HCEC 1CT (cell line): ENCODE measurements around the gene SMIM10.
"Not testable (repeated sequence)": the region's sequence is repeated elsewhere in the genome, so short reads cannot be mapped to it uniquely, and the experiment has no call there.

Source experiments
- DNase-seq: peaks from one replicate; pipeline ENCODE4 v3.0.0-alpha.2; 2017

SMIM10 gene

GRCh38 chrX:135015523-135016245 is 24.9 kb downstream of the SMIM10 start:
- DNase-seq = no peak

- not testable (repeated sequence) for DNase-seq
Measured at GRCh38 chrX:135019890-135020289, 29.1 kb downstream of the SMIM10 start.

DNA sequence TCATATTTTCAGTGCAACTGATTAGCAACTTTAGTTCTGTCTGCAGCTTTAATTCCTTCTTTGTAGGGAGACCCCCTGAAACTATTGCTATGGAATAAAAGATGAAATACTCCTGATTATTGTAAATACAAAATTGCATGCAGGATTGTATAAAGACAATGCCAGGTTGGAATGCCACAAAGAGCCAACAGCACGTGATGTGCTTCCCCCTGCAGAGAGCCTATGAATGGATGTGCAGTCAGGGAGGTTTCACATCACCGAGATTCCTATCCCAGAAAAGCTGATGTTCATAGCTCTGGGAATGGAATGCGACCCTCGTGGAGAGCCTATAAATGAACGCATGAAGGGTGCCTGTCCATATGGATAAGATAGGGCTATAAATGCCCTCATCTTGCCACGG is 33.0 kb downstream of the SMIM10 start:
- DNase-seq = not testable (repeated sequence)

GRCh38 chrX:135024526-135024925 is 33.7 kb downstream of the SMIM10 start:
- no peak for DNase-seq

- not testable (repeated sequence) for DNase-seq
Measured at GRCh38 chrX:135030207-135030963, 39.6 kb downstream of the SMIM10 start.

DNA sequence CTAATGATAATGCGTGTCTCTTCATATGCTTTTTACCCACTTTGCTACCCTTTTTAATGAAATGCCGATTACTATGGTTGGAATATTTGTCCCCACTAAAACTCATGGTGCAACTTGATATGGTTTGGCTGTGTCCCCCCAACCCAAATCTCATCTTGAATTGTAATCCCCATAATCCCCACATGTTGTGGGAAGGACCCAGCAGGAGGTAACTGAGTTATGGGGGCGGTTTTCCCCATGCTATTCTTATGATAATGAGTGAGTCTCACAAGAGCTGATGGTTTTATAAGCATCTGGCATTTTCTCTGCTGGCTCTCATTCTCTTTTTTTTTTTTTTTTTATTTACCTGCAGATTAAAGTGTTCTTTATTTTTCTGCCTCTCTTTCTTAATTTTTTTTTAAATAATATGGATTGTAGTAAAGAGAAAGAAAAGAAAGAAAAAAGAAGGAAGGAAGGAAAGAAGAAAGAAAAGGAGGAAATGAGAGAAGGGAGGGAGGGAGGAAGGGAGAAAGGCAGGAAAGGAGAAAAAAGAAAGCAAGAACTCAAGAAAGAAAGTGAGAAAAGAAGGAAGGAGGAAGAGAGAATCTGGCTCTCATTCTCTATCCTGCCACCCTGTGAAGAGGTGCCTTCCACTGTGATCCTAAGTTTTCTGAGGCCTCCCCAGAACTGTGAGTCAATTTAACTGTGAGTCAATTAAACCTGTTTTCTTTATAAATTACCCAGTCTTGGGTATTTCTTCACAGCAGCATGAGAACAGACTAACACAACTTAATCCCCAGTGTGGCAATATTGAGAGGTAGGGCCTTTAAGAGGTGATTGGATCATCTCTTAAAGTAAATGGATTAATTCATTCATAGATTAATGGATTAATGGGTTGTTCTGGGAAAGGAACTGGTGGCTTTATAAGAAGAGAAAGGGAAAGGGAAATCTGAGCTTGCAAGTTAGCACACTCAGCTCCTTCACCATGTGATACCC is 50.6 kb downstream of the SMIM10 start:
- not testable (repeated sequence) for DNase-seq
